GM20000 (cell line): Measurements from ENCODE around the gene ALOX12.
"Not testable (repeated sequence)": the region's sequence is repeated elsewhere in the genome, so short reads cannot be mapped to it uniquely, and the experiment has no call there.

Experiments
- DNase-seq: peaks from one replicate; pipeline ENCODE4 v3.0.0; 2012; ENCODE audit warnings: low spot score
- CTCF ChIP-seq: IDR thresholded peaks from 2 replicates; pipeline ENCODE4 v1.5.1; 2012; ENCODE audit warnings: mild to moderate bottlenecking, control low read depth; ENCODE audit errors: extremely low read depth, missing control alignments

The ALOX12 gene

GRCh38 chr17:6969323-6969726 lies 26.5 kb upstream of the ALOX12 start:
- no peak for DNase-seq

GRCh38 chr17:6970992-6971391 lies 24.9 kb upstream of the ALOX12 start:
- DNase-seq, result no peak
- TF ChIP-seq CTCF, result no peak

More at GRCh38 chr17:6969323-6969726, 26.5 kb upstream of the ALOX12 start:
- TF ChIP-seq CTCF, result no peak

- DNase-seq, result not testable (repeated sequence)
Observed at GRCh38 chr17:6979440-6979839, 16.4 kb upstream of the ALOX12 start.

- TF ChIP-seq CTCF, result no peak
- DNase-seq, result no peak
Observed at GRCh38 chr17:6981426-6981825, 14.4 kb upstream of the ALOX12 start.

GRCh38 chr17:6985266-6985665 lies 10.6 kb upstream of the ALOX12 start:
- TF ChIP-seq CTCF, result no peak
- DNase-seq, result no peak

- DNase-seq, result no peak
Observed at GRCh38 chr17:6986676-6987075, 9.2 kb upstream of the ALOX12 start.

GRCh38 chr17:6989779-6990178 lies 6.1 kb upstream of the ALOX12 start:
- no peak for DNase-seq

More at GRCh38 chr17:6986676-6987075, 9.2 kb upstream of the ALOX12 start:
- no peak for TF ChIP-seq CTCF

GRCh38 chr17:6993613-6994056 lies 2.2 kb upstream of the ALOX12 start:
- DNase-seq, result not testable (repeated sequence)

More at GRCh38 chr17:6989779-6990178, 6.1 kb upstream of the ALOX12 start:
- no peak for TF ChIP-seq CTCF
